Amygdala (tissue), 56 donors: ENCODE results near the gene OXER1.

Experiments
- DNase-seq, 56 donors: peaks; one replicate each; lab custom pipeline; 2025; lab: John Stamatoyannopoulos, UW

The OXER1 gene

DNA sequence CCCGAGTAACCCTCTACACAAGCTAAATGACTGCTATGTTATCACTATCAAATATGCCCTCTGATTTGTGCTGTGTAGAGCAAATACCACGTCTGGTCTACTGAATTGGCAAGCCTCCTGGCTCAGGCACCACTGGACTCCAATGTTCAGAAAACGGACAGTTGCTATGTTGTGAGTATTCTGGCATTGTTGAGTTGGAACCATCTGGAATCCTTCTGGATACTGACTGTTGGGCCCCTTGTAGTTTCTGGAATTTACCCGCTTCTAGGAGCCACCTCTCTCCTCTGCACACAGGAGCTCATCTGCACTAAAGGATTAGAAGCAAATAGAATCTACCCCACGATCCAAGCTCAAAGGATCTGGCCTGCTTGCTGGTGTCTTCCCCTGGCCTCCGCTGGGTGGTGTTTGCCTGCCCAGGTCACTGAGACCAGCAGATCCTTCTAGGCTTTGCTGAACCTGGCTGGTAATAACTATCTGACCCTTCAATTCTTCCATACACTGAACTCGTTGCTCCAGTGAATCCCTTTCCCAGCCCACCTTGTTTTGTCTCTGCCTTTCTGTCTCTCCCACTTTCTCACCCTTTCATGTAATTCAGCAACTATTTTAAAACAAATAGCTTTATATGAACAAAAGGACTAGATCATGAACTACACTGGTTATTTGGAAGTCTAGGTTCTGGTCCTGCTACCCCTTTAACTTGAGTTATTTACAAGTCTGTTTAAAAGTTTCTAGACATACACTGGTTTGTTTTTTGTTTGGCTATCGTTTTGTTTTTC is 30.5 kb upstream of the OXER1 start:
- DNase-seq, result no peak

DNA sequence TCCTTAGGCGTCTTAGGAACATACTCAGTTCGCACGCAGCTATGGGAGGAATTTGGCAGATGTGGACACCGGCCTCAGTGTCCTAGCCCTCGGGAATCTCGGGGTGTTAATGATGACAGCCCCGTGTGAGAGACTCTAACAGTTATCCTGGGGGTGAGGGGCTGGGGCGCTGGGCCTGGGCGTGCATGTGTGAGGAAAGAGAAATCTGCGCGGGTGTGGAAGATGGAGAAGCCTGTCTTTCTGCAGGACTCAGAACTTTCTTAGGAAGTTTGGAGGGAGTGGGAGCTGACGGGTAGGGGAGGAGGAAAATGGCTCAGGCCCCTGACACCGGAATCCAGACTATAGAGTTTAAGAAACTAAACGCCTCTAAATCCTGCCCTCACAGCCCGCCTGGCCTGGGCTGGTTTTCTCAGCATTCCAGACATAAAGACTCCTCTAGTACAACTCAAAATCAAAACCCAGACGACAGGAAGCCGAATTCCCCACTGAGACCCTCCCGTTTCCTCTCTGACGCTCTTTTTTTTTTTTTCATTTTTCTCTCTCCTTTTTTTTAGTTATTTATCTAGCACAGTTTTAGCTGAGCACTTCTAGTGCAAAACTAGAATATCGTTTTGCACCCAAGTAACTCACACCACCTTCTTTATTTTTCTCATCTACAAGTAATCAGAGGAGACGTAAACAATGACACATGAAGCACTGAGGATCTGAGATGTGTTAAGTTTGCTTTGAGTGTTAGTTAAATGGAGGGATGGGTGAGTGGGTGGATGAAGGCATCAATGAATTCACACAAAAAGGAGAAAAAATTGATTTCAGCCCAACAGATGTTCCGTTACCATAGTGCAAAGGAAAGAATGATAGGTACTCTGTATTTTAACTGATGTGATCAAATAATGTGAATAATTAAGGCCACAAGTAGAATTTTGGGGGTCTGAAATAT is 29.7 kb upstream of the OXER1 start:
- no peak for DNase-seq

DNA sequence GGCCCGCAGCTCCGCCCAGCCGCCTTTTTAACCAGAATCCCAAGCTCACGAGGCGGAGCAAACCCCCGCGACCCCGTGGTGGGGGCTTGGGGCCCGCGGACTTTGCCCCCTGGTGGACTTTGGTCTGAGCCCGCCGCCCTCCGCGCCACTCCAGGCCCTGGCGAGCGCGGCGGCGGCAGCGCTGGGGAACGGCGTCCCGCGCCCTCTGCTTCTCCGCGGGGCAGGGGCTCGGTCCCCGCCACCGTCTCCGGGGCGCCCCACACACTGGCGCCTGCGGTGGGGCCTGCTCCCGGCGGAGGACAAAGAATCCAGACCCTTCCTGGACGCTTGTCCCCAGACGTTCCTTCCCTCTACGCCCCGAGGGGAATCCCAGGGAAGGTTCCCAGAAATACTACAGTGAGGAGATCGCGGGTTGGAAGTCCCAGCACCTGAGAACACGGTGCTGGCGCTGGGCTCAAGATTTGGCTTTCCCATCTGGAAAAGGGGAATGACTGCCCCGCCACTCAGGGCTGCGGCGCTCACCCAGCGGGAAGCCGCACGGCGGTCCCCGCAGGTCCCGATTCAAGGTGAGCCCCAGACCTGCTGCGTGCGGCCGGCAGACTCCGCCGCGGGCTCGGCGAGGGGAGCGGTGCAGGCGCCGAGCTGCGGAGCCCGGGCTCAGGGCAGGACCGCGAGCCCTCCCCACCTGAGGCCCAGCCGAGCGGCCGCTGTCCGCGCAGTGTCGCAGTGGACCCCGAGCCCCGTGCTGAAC is 28.8 kb upstream of the OXER1 start, which contains the start of gene HAAO:
TSS of gene HAAO (minus strand) at position 1 of the 751 bp plus-strand sequence. CDS start 47 bp downstream, outside the sequence.
- peak in 4 of 56 donors; percentile 18 to 31 (median 22) for DNase-seq

DNA sequence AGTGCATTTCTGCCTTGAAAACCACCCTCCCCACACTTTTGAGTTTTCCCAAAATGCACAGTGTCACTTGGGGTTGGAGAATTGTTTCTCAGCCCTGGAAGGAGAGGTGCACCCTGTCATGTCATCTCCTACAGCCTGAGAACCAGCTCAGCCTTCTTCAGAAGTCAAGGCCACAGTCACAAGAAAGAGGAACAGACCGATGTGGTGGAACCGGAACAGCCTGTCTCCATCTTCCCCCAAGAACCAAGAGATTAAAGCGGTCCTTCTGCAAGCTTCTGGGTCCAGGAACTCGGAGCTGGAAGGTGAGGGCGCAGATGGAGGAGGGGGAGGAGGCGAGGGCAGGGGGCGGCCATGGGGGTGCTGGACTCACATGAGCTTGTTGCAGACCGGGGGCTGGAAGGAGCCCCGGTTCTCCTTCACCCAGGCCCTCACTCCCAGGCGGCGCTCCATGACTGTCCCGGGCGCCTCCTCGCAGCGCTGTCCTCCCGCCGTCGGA is 28.2 kb upstream of the OXER1 start:
- DNase-seq, result peak in 1 of 56 donors; percentile 33

DNA sequence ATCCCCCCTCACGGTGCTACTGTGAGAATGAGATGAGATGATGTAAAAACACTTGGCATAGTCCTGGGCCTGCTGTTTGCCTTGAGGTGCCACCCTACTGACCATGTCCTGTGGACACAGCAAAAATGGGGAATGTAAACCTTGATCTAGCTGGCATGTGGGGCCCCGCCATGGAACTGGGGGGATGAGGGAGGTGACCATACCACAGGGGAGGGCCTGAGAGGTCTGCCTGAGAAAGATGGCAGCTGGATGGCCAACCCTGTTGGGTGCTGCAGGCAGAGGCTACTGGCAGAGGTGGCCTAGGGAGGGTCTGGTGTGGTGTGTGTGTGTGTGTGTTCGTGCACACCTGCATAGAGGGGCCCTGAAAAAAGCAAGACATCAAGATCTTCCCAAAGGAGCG is 27.7 kb upstream of the OXER1 start:
- DNase-seq, result no peak

DNA sequence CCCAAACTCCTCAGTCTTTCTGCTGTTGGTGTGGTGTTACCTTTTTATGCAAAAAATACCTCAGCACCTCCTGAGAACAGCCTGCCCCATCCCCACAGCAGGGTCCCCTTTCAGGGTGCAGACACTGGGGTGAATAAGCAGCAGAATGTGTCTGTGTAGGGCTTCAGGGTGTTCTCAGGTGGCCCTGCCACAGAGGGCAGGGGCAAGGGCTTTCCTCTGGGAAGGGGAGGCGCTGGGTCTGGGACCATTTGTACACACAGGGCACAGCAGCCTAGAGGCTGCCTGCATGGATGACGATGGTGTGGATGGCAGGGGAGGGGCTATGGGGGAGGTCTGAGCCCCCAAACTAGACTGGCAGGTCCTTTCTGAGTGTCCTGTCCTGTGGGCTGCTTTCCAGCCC is 25.8 kb upstream of the OXER1 start:
- no peak for DNase-seq

DNA sequence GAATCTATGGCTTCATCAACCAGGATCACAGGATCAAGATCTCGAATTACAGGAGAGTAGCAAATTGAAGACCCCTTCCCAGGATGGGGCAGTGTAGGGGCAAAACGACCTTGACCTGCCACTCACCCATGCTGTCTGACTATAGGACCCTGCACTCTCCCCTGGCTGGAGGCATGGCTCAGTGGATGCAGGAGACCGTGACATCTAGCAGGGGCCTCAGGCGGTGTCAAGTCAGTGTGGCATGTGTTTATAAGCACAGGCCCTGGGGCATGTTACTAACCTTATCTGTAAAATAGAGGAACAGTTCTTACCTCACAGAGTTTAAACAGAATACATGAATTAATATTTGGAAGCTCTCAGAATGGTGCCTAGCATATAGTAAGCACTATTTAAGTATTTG is 24.9 kb upstream of the OXER1 start:
- no peak for DNase-seq

DNA sequence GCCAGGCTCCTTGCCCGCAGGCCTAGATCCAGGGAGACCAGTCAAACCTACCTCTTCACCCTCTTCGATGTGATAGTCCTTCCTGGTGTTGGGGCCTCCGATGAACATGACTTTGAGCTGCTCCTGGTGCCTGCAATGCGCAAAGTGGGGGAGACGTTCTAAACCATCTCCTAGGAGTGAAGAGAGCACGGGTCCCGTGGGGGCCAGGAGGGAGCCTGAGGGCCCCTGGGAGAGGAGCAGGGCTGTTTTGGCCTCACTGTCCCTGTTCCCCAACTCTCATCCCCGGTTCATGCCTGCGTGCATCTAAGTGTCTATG is 24.5 kb upstream of the OXER1 start:
- no peak for DNase-seq

DNA sequence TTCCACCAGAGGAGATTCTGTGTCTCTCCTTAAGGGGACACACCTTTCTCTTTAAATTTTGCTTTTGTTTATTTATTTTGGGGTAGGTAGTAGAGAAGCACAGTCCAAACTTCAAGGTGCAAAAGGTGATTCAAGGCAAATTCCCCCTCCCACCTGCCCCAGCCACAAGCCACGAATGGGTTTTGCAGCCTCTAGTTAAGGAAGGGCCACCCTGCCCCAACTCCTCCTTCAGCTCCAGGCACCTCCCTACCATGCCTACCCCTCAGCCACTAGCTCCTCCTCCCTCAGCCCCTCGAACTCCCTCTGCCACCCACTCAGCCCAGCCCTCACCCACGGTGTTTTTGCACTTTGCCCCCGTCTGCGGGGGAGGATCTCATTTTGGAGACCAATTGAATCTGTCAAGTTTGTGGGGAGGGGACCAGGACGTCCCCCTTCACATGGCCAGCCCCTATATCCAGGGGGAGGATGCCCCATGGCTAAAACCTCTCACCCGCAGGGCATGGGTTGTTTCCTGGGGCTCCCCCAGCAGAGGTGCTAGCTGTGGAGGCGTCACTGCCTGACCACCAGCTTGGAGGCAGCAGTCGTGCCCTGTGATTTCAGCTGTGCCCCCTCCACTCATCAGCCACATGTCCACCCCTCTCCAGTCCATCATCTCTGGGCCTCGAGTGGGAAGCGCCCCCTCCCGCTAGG is 24.0 kb upstream of the OXER1 start:
- no peak for DNase-seq

DNA sequence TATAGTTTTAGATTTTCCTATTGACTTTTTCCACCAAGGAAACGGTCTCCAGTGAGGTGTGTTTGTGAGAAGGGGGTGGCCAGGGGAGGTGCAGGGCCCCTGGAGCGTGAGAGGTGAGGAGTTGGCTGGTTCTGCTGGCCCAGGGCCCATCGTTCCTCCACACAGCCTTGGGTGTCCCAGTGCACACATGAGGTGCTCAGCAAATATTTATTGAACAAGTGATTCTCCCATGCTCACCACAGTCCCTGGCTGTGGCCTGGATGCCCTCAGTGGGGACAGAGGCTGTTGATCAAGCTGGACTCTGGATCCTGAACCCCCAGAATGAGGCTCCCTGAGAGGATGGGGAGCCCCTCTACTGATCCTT is 23.5 kb upstream of the OXER1 start:
- no peak for DNase-seq

DNA sequence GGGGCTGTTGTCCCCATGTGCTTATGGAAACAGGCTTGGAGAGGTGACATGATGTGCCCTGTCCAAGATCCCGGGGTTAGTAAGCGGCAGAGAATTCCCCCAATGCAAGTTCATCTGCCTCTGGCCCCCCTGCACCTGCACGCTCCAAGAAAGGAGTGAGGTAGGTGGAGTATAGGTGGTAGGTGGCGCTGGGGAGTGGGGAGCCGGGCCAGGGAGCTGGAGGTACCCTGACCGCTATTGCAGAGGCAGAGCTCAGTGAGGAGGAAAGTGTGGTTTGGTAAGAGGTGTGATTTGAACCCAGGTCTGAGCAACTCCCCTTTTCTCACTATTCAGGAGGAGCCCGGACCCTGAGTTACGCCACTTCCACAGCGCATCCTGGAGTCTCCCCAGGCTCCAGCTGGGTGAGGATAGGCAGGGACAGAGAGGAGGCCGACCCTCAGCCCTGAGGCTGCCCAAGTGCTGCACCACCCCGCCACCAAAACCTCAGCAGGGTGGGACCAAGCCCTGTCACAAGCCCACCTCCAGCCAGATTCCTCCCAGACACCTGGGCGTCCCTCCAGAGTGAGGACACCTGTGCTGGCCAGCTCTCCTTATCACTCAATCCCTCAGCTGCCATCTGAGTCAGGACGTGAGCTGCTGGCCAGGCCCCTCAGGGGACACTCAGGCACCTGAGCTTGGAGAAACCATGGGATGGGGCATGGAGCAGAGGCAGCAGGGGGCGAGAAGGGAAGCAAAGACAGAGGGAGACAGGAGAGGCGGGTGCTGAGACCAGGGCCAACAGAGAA is 22.8 kb upstream of the OXER1 start:
- DNase-seq, result no peak

DNA sequence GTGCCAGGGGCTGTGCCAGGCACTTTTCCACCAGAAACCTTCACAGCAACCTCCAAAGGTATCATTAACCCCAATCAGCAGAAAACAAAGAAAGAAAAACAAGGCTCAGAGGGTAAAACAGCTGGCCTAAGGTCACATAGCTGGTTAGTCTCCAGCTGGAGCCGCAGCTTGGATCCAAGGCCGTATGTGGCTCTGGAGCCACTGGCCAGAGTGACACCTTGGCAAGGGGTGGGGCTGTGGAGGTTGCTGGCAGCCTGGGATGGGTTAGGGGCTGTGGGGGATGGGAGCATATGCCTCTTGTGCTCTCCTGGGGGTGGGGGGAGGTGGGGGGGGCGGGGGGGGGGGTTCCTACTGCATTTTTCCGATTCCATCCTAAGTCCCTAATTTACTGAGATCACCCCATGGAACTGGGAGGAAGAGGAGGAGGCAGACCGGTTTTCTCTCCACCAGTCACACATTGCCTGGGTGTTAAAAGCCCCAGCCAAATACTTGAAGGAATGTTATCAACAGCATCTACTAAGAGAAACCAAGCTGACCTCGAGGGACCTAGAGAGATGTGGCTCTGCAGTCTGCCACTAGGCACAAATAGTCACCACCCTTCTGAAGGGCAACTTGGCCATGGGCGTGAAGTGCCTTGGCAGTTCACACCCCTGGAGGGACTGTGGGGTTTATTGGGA is 20.4 kb upstream of the OXER1 start:
- no peak for DNase-seq

DNA sequence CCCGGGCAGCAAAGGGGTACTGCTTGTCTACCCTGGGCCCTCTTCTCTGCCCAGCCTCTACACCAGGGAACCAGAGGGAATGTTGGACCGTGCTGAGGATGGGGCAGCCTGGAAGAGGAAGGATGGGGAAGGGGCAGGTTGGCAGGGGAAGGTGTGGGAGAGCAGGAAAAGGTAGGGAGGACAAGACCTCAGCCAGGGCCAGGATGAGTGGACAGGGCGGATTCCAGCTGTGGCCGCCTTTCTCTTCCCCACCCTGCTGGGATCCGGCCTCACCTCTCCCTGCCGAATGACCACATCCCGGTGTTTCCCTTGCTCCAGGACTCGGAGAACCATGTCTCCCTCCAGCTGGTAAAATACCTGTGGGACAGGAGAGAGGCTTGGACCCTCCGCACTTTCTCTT is 19.6 kb upstream of the OXER1 start:
- no peak for DNase-seq

DNA sequence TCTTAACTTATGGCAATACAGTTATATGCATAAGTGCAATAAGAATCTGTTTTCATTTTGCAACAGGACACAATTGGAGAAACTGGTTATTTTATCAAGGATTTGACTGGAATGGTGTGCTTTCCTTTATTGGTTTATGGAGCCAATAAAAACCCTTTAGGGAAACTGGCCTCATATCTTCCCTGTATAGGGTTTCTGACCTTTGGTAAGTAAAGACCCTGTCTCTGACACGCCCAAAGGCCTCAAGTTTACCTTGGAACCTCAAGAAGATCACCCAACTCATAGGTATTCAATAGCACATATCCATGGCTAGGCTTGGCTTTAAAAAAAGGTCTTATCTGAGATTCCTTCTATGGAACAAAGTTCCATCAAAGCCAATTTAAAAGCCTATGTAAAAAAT is 17.2 kb upstream of the OXER1 start:
- DNase-seq, result no peak

DNA sequence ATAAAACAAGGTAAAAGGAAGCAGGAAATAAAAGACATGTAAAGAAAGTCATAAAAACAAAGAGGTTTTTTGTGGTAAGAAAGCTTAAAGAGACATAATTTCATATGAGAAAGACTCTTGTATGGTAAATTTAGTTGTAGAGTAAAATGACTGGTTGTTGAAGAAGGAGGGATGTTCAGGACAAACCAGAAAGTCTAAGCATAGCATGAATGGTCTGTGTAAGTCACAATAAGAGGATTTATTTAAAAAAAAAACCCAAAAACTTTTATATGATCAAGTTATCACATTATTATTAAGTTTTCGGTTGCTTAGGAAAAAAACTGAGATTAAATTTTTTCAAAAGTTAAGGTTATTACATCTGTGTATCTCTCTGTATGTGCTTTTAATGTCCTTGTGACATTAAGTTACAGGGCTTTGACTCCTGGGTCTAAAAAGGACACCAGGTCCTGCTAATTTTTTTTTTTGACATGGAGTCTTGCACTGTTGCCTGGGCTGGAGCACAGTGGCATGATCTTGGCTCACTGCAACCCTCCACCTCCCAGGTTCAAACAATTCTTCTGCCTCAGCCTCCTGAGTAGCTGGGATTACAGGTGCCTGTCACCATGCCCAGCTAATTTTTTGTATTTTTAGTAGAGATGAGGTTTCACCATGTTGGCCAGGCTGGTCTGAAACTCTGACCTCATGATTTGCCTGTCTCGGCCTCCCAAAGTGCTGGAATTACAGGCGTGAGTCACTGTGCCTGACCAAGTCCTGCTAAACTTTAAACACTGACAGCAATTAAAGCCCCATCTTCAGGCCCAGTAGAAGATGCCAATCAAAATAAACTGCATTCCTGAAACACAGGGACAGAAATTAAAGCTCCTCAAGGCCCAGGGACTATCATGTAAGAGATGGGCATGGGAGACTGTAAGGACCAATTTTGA is 14.2 kb upstream of the OXER1 start:
- DNase-seq, result no peak

DNA sequence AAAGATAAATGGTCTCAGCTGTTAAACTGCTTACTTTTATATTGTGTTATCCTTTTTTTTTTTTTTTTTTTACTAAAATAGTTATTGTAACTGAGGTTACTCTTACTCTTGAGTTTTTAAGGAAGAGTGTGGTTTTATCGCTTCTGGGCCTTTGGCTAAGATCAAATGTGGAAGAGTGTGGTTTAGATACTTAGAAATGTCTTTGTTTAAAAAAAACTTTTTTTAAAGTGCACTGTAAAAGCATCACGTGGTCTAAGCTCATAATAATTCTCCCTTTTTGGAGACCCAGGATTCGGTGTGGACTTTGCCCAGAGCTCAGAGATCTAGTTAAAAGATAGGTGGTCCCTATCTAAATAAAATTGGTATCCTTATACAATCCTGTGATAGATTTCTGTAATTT is 11.9 kb upstream of the OXER1 start:
- DNase-seq, result no peak

DNA sequence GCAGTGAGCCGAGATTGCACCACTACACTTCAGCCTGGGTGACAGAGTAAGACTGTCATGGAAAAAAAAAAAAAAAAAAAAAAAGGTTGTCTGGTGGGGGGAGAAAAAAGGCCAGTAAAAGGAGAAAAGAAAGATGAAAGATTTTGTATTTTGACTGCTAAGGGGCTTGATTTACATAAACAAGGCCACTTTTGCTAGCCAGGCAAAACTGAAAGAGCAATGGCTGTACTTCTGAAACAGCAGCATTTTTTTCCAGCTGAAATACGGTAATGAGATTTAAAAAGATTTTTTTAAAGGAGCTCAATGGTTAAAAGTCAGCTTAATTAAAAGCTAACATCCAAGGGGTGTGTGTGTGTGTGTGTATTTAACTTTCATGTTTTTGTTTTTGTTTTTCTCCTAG is 11.3 kb upstream of the OXER1 start:
- no peak for DNase-seq
